ENCODE data around the gene EFCC1. TPM values are rescaled to one million over a fixed set of nuclear protein-coding genes. Genes with fewer than 3 reads are reported as not detected.

EFCC1 gene
- total and polyA plus RNA-seq, 2 of the 8 experiments (the other 6 are each of a cell fraction or from before 2014, with no cell fraction given), result 0.14 to 0.37 TPM

DNA sequence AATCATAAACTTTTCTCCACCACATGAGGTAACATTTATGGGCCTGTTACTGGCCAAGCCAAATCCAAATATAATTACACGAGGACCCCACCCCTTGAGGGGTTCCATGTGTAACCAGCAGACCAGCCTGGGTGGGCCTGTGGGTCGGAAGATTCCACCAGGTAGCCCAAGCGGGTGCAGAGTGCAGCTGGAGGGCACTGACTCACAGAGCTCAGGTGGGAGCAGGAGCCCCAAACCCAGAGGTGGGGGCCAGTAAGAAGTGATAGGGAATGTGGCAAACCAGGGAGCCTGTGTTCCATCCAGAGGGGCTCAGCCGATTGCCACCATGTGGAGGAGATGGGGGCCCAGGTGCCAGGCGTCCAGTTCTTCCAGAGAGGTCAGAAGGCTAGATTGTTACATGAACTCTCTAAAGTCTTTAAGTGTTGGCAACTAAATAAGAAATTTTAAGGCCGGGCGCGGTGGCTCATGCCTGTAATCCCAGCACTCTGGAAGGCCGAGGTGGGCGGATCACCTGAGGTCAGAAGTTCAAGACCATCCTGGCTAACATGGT lies 62.1 kb downstream of the EFCC1 start:
- Histone ChIP-seq H2AK5ac (ENCODE audit: low read depth, low read length) (no peak overlapping the region), H4K8ac (ENCODE audit: extremely low read depth, insufficient read depth, low read length) (no peak overlapping the region), H3K36me3 (ENCODE audit: control insufficient read depth in 2 of 4, insufficient read depth in 4 of 4, low read length in 3 of 4) (no peaks in the 10 kb centered on the region), H3K14ac (ENCODE audit: insufficient read length) (no peak overlapping the region), H2BK20ac (ENCODE audit: low read length) (no peak overlapping the region), H2BK120ac (replicated peaks; ENCODE audit: low read depth, low read length) (no peak overlapping the region), H3K27ac (ENCODE audit: low read depth, low read length) (no peak overlapping the region), H3K23ac (ENCODE audit: insufficient read length) (no peak overlapping the region), H3K4me1 (replicated peaks in 1 of 4; ENCODE audit: control insufficient read depth in 3 of 4, insufficient read depth in 4 of 4, low read length in 3 of 4) (no peaks in the 10 kb centered on the region; a peak in 1 of 7 replicates), H3K79me1 (ENCODE audit: low read depth, low read length) (no peaks in the 10 kb centered on the region), H3K4me3 (ENCODE audit: extremely low read depth in 1 of 4, insufficient read depth in 2 of 4, low read depth in 3 of 4, low read length in 4 of 4) (no peak overlapping the region), H2AFZ (ENCODE audit: low read length) (no peak overlapping the region), H3K79me2 (ENCODE audit: control insufficient read depth in 1 of 2, insufficient read depth in 2 of 2, low read length in 2 of 2) (no peaks in the 10 kb centered on the region), H3K18ac (ENCODE audit: extremely low read depth, low read length) (no peak overlapping the region), H3K27me3 (replicated peaks in 1 of 4; ENCODE audit: control insufficient read depth in 3 of 4, extremely low read depth in 1 of 4, insufficient read depth in 3 of 4, low read length in 3 of 4) (no peaks in the 10 kb centered on the region), H4K5ac (ENCODE audit: insufficient read length, low read depth, low read length) (no peak overlapping the region), H4K20me1 (replicated peaks in 1 of 2; ENCODE audit: control insufficient read depth in 1 of 2, insufficient read depth in 2 of 2, low read length in 2 of 2) (no peaks in the 10 kb centered on the region), H4K91ac (replicated peaks; ENCODE audit: insufficient read length, low read length) (no peak overlapping the region), H2BK12ac (ENCODE audit: low read depth, low read length) (no peak overlapping the region), H3K4ac (replicated peaks; ENCODE audit: insufficient read length, low read depth, low read length) (no peak overlapping the region), H3K56ac (replicated peaks; ENCODE audit: insufficient read length, low read depth, low read length) (no peak overlapping the region), H3K4me2 (ENCODE audit: insufficient read depth in 1 of 2, low read depth in 2 of 2, low read length in 2 of 2) (no peak overlapping the region), H3K9me3 (ENCODE audit: insufficient read depth in 2 of 2, low read depth in 1 of 2, low read length in 1 of 2) (no peaks in the 10 kb centered on the region), H2BK15ac (ENCODE audit: low read length) (no peak overlapping the region), H2BK5ac (ENCODE audit: low read depth, low read length) (no peak overlapping the region), H3K9ac (replicated peaks in 1 of 4; ENCODE audit: extremely low read depth in 1 of 4, low read depth in 3 of 4, low read length in 3 of 4) (no peak overlapping the region), H3K23me2 (ENCODE audit: low read depth, low read length) (no peaks in the 10 kb centered on the region)
- CTCF ChIA-PET (ENCODE audit: partially characterized antibody), result interaction anchor here (0.7 to 14.9 kb wide), 5 partner anchors 6 to 192 kb away, joined by 3 to 210 read pairs (median 4); partner anchors contain the start of gene GP9
- 98% methylated on average over 10 of the region's 10 CpGs; no CpG with 5 or more reads in 1 of the 2 experiments for WGBS, 2 experiments (ENCODE audit: extremely low coverage in 1 of 2, insufficient coverage in 1 of 2, insufficient read length in 1 of 2, insufficient replicate concordance in 2 of 2, low coverage in 1 of 2, low lambda C conversion rate in 2 of 2, missing lambda C conversion rate in 1 of 2)
- FAIRE-seq (no peak), DNase-seq (ENCODE audit: low read depth in 1 of 2, low spot score in 2 of 2) (no peak)
- POLR2A ChIA-PET (ENCODE audit: partially characterized antibody), result no interaction called here
- TF ChIP-seq TAF1 (IDR thresholded peaks at IDR 0.05; ENCODE audit: low read depth, low read length), result no peak
- no peak for TF ChIP-seq SP2 (IDR thresholded peaks at IDR 0.05; ENCODE audit: low read length)
- TF ChIP-seq SIRT6 (IDR thresholded peaks at IDR 0.05; ENCODE audit: low read length), result no peak
- no peak for TF ChIP-seq SAP30 (IDR thresholded peaks at IDR 0.05; ENCODE audit: insufficient read depth, insufficient replicate concordance, low read length)
- no peak for TF ChIP-seq CHD1 (IDR thresholded peaks at IDR 0.05; ENCODE audit: low read depth, low read length)
- no peak for TF ChIP-seq BACH1 (IDR thresholded peaks at IDR 0.05; ENCODE audit: low read length)
- TF ChIP-seq TCF12 (IDR thresholded peaks at IDR 0.05; ENCODE audit: low read depth, low read length), result no peak
- no peak for TF ChIP-seq NANOG (IDR thresholded peaks at IDR 0.05; ENCODE audit: insufficient read depth, low read depth, low read length, poor library complexity, severe bottlenecking)
- TF ChIP-seq EGR1 (IDR thresholded peaks at IDR 0.05; ENCODE audit: borderline replicate concordance, low read depth, low read length), result no peak
- no peak for TF ChIP-seq SIN3A (conservative IDR thresholded peaks at IDR 0.05 in 1 of 2, IDR thresholded peaks at IDR 0.05 in 1 of 2; ENCODE audit: low read depth in 1 of 2, low read length in 2 of 2)
- no peak for TF ChIP-seq POLR2A (IDR thresholded peaks at IDR 0.05; ENCODE audit: control extremely low read depth in 1 of 2, low read depth in 2 of 2, low read length in 2 of 2)
- no peak for TF ChIP-seq POLR2AphosphoS5 (IDR thresholded peaks at IDR 0.05; ENCODE audit: low read depth, low read length)
- TF ChIP-seq EP300 (IDR thresholded peaks at IDR 0.05; ENCODE audit: borderline replicate concordance in 1 of 2, low read depth in 2 of 2, low read length in 2 of 2), result no peak
- no peak for TF ChIP-seq TEAD4 (IDR thresholded peaks at IDR 0.05; ENCODE audit: low read depth, low read length)
- TF ChIP-seq ASH2L (IDR thresholded peaks at IDR 0.05; ENCODE audit: low read length), result no peak
